ENCODE results near the gene RADX.

Gene RADX

DNA sequence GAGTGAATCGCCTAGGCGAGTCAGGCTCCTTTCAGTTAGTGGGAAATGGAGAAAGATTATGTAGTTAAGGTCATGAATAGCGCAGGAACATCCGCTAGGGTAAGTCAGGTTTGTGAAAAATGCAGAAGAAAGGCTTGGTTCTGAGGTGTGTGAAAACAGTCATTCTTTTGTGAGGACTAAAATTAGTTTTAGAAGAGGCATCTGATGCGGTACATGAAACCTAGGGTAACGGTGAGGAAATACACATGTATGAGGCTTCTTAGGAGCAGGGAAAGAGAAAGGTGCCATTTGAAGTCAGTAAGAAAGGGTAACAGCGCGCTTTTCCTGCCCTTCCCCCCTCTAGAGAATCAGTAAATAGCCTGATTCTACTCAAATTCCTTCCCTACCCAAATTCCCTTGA, 114.2 kb downstream of the RADX start:
- DNase-seq (ENCODE audit: low spot score), result no peak
- TF ChIP-seq, protein P1, sequence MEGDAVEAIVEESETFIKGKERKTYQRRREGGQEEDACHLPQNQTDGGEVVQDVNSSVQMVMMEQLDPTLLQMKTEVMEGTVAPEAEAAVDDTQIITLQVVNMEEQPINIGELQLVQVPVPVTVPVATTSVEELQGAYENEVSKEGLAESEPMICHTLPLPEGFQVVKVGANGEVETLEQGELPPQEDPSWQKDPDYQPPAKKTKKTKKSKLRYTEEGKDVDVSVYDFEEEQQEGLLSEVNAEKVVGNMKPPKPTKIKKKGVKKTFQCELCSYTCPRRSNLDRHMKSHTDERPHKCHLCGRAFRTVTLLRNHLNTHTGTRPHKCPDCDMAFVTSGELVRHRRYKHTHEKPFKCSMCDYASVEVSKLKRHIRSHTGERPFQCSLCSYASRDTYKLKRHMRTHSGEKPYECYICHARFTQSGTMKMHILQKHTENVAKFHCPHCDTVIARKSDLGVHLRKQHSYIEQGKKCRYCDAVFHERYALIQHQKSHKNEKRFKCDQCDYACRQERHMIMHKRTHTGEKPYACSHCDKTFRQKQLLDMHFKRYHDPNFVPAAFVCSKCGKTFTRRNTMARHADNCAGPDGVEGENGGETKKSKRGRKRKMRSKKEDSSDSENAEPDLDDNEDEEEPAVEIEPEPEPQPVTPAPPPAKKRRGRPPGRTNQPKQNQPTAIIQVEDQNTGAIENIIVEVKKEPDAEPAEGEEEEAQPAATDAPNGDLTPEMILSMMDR (IDR thresholded peaks at IDR 0.05; ENCODE audit: extremely low read depth, missing control alignments), result no peak

DNA sequence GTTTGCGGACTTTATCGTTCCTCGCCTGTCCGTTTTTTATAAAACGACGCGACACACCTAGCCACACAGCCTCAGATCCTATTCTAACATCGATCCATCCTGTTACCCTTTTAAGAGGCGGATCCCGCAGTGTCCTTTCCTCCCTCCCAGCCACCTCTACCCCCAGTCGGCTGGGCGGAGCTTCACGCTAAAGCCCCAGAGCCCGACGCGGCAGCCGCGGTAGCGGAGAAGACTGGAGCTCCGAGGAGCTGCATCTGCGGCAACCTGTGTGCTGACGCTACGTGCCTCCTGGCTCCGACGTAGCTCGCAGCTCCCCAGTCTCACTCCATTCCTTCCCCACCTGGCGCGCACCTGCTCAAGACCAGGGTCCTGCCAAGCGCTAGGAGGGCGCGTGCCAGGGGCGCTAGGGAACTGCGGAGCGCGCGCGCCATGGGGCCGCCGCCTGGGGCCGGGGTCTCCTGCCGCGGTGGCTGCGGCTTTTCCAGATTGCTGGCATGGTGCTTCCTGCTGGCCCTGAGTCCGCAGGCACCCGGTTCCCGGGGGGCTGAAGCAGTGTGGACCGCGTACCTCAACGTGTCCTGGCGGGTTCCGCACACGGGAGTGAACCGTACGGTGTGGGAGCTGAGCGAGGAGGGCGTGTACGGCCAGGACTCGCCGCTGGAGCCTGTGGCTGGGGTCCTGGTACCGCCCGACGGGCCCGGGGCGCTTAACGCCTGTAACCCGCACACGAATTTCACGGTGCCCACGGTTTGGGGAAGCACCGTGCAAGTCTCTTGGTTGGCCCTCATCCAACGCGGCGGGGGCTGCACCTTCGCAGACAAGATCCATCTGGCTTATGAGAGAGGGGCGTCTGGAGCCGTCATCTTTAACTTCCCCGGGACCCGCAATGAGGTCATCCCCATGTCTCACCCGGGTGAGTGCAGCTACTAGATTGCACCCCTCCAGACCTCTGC, 115.0 kb downstream of the RADX start, which contains the start of gene RNF128:
Gene RNF128 (plus strand): TSS at position 217 of the 953 bp plus-strand sequence. CDS start 213 bp downstream, at position 430.
- TF ChIP-seq, protein P1 (IDR thresholded peaks at IDR 0.05; ENCODE audit: extremely low read depth, missing control alignments), result no peak
- no peak for DNase-seq (ENCODE audit: low spot score)

DNA sequence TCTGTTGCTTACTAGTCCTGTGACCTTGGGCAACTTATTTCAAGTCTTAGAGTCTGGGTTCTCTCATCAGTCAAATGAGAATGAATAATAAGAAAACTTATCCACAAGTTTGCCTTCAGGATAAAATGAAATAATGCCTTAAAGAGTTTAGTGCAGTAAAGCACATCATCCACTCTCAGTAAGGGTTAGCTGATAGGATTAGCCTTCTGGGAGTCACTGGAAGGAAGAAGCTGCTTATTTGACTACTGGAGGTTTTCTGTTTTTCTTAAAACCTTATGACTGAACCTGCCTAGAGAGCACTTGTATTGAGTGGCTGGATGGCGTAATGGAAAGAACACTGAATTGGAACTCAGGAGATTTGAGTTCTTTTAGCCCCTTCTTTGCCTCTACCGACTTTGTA, 116.6 kb downstream of the RADX start:
- DNase-seq (ENCODE audit: low spot score), result no peak
- TF ChIP-seq, protein P1 (IDR thresholded peaks at IDR 0.05; ENCODE audit: extremely low read depth, missing control alignments), result no peak

All from GM20000 (cell line).